Endothelial cell (in vitro differentiated cells): ENCODE results near the gene RHBDL2. TPM values are rescaled to one million over a fixed set of nuclear protein-coding genes. Genes with fewer than 3 reads are reported as not detected.

Experiments used
- DNase-seq: peaks from one replicate; pipeline ENCODE4 v3.0.0; 2021; ENCODE audit warnings: low spot score
- H3K27ac Mint-ChIP-seq: one replicate; pipeline ENCODE4 v1.8.0; 2021; ENCODE audit warnings: mixed read lengths, inconsistent platforms; ENCODE audit not compliant: unreplicated experiment
- H3K27me3 Mint-ChIP-seq: one replicate; pipeline ENCODE4 v1.8.0; 2021; ENCODE audit warnings: mild to moderate bottlenecking, moderate library complexity, mixed read lengths, inconsistent platforms; ENCODE audit not compliant: unreplicated experiment
- H3K36me3 Mint-ChIP-seq: one replicate; pipeline ENCODE4 v1.8.0; 2021; ENCODE audit warnings: mild to moderate bottlenecking, low read depth, mixed read lengths, inconsistent platforms; ENCODE audit not compliant: unreplicated experiment
- H3K4me1 Mint-ChIP-seq: one replicate; pipeline ENCODE4 v1.8.0; 2021; ENCODE audit warnings: mild to moderate bottlenecking, mixed read lengths, inconsistent platforms; ENCODE audit not compliant: unreplicated experiment
- H3K4me3 Mint-ChIP-seq: one replicate; pipeline ENCODE4 v1.8.0; 2021; ENCODE audit warnings: mild to moderate bottlenecking, mixed read lengths, inconsistent platforms; ENCODE audit not compliant: unreplicated experiment
- H3K9me3 Mint-ChIP-seq: one replicate; pipeline ENCODE4 v1.8.0; 2021; ENCODE audit warnings: mixed read lengths, inconsistent platforms; ENCODE audit not compliant: unreplicated experiment
- total RNA-seq: library from RNA; stranded (reverse); fragmentation: NEBNext Ultra II Directional; extraction: Animal tissue kit (Norgen Biotek cat#: 25700); gene quantifications from one replicate; pipeline ENCODE4 v1.2.1, GENCODE V29; 2021; ENCODE audit not compliant: unreplicated experiment
- TF ChIP-seq, protein P1 (sequence below): fragments of 200-600 bp; sonication (generic); IDR thresholded peaks from one replicate; pipeline ENCODE4 v1.5.0; 2021; ENCODE audit warnings: antibody characterized with exemption; ENCODE audit not compliant: unreplicated experiment

The RHBDL2 gene
- total RNA-seq, 1 donor from 2014 or later: not detected

DNA sequence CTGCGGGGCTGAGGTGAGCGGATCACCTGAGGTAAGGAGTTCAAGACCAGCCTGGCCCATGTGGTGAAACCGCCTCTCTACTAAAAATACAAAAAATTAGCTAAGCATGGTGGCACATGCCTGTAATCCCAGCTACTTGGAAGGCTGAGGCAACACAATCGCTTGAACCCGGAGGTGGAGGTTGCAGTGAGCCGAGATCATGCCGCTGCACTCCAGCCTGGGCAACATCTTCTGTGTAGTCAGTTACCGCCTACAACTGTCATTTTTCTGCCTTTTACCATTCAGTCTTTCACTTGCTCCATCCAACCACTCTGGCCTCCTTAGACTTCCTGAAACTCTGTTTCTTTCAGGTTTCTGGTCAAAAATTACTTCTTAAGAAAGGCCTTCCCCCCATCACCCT, 70.6 kb downstream of the RHBDL2 start:
- TF ChIP-seq, protein P1, sequence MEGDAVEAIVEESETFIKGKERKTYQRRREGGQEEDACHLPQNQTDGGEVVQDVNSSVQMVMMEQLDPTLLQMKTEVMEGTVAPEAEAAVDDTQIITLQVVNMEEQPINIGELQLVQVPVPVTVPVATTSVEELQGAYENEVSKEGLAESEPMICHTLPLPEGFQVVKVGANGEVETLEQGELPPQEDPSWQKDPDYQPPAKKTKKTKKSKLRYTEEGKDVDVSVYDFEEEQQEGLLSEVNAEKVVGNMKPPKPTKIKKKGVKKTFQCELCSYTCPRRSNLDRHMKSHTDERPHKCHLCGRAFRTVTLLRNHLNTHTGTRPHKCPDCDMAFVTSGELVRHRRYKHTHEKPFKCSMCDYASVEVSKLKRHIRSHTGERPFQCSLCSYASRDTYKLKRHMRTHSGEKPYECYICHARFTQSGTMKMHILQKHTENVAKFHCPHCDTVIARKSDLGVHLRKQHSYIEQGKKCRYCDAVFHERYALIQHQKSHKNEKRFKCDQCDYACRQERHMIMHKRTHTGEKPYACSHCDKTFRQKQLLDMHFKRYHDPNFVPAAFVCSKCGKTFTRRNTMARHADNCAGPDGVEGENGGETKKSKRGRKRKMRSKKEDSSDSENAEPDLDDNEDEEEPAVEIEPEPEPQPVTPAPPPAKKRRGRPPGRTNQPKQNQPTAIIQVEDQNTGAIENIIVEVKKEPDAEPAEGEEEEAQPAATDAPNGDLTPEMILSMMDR: no peak
- no peaks in the 10 kb centered on the region for H3K9me3 Mint-ChIP-seq
- H3K27me3 Mint-ChIP-seq: no peaks in the 10 kb centered on the region
- peaks cover 16% of the 10 kb centered on the region for H3K4me1 Mint-ChIP-seq
- no peak overlapping the region for H3K27ac Mint-ChIP-seq
- H3K36me3 Mint-ChIP-seq: no peaks in the 10 kb centered on the region
- no peak for DNase-seq
- no peak overlapping the region for H3K4me3 Mint-ChIP-seq

DNA sequence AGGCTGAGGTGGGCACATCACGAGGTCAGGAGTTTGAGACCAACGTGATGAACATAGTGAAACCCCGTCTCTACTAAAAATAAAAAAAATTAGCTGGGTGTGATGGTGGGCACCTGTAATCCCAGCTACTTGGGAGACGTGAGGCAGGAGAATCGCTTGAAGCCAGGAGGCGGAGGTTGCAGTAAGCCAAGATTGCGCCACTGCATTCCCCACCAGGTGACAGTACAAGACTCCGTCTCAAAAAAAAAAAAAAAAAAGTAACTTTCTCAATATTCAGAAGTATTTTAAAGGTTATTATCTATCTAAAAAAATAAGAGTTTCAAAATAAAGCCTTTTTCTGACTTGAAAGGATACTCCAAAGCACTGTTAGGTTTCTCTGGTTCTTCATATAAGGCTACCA, 74.4 kb downstream of the RHBDL2 start:
- H3K4me3 Mint-ChIP-seq: no peak overlapping the region
- no peak overlapping the region for H3K27ac Mint-ChIP-seq
- H3K36me3 Mint-ChIP-seq: peaks cover 5% of the 10 kb centered on the region
- H3K27me3 Mint-ChIP-seq: no peaks in the 10 kb centered on the region
- TF ChIP-seq, protein P1: no peak
- peaks cover 10% of the 10 kb centered on the region for H3K4me1 Mint-ChIP-seq
- DNase-seq: no peak
- no peaks in the 10 kb centered on the region for H3K9me3 Mint-ChIP-seq

DNA sequence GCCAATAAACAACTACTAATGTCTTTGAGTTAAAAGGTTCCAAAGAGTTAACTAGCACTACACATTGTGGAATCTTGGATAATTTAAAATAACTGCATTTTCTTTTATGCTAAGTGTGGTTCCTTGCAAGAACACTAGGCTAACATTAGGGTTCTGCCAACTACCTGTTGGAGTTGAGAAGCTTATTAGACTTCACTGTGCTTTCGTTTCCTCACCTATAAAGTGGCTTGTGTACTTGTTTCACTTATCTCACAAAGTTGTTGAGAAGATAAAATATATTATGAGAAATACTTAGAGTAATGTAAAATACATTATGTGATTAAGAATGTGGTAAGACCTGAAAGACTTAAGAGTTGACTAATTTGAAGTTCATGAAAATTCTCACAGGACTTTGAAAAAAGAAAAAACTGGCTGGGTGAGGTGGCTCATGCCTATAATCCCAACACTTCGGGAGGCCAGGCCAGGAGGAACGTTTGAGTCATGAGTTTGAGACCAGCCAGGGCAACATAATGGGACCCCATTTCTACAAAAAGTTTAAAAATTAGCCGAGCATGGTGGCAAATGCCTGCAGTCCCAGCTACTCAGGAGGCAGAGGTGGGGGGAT, 76.4 kb downstream of the RHBDL2 start:
- H3K9me3 Mint-ChIP-seq: no peaks in the 10 kb centered on the region
- no peak overlapping the region for H3K4me3 Mint-ChIP-seq
- peaks cover 5% of the 10 kb centered on the region for H3K36me3 Mint-ChIP-seq
- no peaks in the 10 kb centered on the region for H3K27me3 Mint-ChIP-seq
- TF ChIP-seq, protein P1: no peak
- peaks cover 12% of the 10 kb centered on the region for H3K4me1 Mint-ChIP-seq
- DNase-seq: no peak
- H3K27ac Mint-ChIP-seq: no peak overlapping the region

DNA sequence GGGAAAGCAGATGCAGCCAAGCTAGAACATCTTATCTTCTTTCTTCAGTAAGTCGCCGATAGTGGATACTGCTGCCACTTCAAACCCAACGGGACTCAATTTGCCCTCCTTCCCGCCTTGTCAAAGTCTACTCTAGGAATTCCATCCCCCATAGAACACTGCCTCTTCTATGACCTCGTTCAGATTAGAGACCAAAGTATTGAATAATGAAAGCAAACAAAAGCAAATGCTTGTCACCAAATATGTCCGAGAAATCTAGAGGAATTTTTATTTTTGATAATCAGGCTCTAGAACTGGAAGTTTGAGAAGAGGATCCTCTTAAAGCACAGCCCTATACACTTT, 81.2 kb downstream of the RHBDL2 start:
- peak overlapping the region; percentile 39 for H3K27ac Mint-ChIP-seq
- peaks cover 12% of the 10 kb centered on the region for H3K36me3 Mint-ChIP-seq
- H3K4me3 Mint-ChIP-seq: peak overlapping the region; percentile 96
- H3K27me3 Mint-ChIP-seq: no peaks in the 10 kb centered on the region
- H3K9me3 Mint-ChIP-seq: no peaks in the 10 kb centered on the region
- peaks cover 16% of the 10 kb centered on the region for H3K4me1 Mint-ChIP-seq
- TF ChIP-seq, protein P1: no peak
- no peak for DNase-seq

DNA sequence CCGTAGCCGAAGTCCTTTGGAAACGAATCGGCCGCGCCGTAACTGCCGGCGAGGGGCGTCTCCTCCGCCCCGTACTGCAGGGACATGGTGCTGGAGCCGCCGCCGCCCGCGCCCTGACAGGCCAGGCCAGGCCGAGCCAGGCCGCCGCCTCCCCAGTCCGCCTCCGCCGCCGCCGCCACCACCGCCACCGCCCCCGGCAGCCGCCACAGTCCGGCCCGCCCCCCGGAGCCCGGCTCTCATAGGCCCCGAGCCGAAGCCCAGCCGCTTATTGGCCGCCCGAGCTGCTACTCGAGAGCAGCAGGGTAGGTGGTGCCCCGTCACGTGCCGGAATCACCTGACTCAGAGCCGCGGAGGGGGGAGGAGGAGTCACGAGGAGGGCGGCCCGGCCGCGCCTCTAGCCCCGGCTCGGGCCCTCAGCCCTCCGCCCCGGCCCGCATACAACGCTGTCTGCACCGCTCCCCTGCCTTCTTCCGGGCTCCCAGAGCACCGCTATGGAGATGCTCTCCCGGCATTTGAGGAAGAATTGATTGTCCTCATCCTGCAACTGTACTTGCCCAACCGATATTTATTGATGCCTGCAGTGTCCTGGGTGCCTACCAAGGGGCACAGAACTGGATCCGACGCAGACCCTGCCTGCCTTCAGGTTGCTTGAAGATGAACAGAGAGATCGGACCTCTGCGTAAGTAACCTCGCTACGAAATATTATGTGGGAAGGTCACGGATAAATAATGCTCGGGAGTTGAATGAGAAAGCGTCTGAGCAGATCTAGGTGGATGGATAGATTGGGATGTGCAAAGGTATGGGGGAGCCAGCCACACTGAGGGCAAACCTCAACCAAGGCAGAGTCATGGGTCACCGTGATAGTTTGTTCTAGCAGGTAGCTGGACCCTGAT, 81.8 kb downstream of the RHBDL2 start, which contains the start of gene RRAGC:
TSS of gene RRAGC (minus strand) at position 212 of the 893 bp plus-strand sequence. CDS start at position 86, 126 bp downstream.
- peak; percentile 99 for DNase-seq
- Mint-ChIP-seq H3K36me3 (peaks cover 12% of the 10 kb centered on the region), H3K27ac (peak within 1 kb of the TSS; percentile 39), H3K4me1 (peaks cover 16% of the 10 kb centered on the region), H3K4me3 (peak within 1 kb of the TSS; percentile 98), H3K9me3 (no peaks in the 10 kb centered on the region), H3K27me3 (no peaks in the 10 kb centered on the region)
- TF ChIP-seq, protein P1: no peak
